Tibial nerve (tissue), 3 donors: ENCODE results near the gene DQX1.

Experiments used
- POLR2A ChIP-seq, 2 donors: fragments of 450-650 bp; IDR thresholded peaks; one replicate each; pipeline ENCODE4 v1.6.1; 2017; ENCODE audit warnings: antibody characterized with exemption in 2 of 2, mild to moderate bottlenecking in 2 of 2, moderate library complexity in 2 of 2
- TF ChIP-seq, protein P1 (sequence below), 5 experiments: fragments of 200-600 bp in 3 of 5; fragments of 450-650 bp in 2 of 5; sonication (generic) in 3 of 5; IDR thresholded peaks; one replicate each; pipeline ENCODE4 v1.5.1; 2016 to 2019; ENCODE audit warnings: antibody characterized with exemption in 5 of 5, mild to moderate bottlenecking in 3 of 5, moderate library complexity in 2 of 5

DNA sequence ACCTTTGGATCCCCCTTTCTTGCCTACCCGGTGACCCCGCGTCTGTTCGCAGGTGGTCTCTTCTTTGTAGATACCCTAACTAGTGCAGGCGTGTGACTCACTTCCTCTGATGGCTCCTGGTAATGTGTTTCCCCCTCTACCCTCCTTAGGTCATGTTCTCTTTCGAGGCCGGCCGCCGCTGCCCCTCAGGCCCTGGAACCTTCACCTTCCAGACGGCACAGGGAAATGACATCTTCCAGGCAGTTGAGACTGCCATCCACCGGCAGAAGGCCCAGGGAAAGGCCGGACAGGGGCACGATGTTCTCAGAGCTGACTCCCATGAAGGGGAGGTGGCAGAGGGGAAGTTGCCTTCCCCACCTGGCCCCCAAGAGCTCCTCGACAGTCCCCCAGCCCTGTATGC is 30.1 kb upstream of the DQX1 start:
- TF ChIP-seq, protein P1, sequence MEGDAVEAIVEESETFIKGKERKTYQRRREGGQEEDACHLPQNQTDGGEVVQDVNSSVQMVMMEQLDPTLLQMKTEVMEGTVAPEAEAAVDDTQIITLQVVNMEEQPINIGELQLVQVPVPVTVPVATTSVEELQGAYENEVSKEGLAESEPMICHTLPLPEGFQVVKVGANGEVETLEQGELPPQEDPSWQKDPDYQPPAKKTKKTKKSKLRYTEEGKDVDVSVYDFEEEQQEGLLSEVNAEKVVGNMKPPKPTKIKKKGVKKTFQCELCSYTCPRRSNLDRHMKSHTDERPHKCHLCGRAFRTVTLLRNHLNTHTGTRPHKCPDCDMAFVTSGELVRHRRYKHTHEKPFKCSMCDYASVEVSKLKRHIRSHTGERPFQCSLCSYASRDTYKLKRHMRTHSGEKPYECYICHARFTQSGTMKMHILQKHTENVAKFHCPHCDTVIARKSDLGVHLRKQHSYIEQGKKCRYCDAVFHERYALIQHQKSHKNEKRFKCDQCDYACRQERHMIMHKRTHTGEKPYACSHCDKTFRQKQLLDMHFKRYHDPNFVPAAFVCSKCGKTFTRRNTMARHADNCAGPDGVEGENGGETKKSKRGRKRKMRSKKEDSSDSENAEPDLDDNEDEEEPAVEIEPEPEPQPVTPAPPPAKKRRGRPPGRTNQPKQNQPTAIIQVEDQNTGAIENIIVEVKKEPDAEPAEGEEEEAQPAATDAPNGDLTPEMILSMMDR (IDR thresholded peaks at IDR 0.05) = no peak
- TF ChIP-seq POLR2A (IDR thresholded peaks at IDR 0.05) = no peak
